GM23338 (cell line): Measurements from ENCODE around the gene CRB2.

Source experiments
- ZNF114 ChIP-seq: fragments of 250-450 bp; sonication (Bioruptor Pico); IDR thresholded peaks from 2 replicates; pipeline ENCODE4 v1.5.0; 2020; ENCODE audit warnings: mild to moderate bottlenecking, moderate library complexity
- TF ChIP-seq, protein P1 (sequence below), 2 experiments: fragments of 200-600 bp in 1 of 2; sonication (generic) in 1 of 2; conservative IDR thresholded peaks; 2 replicates each; pipeline versions ENCODE4 v1.5.1 to v1.6.1; 2016 to 2017; ENCODE audit warnings: antibody characterized with exemption in 2 of 2, low read depth in 2 of 2, mild to moderate bottlenecking in 2 of 2, moderate library complexity in 1 of 2

DNA sequence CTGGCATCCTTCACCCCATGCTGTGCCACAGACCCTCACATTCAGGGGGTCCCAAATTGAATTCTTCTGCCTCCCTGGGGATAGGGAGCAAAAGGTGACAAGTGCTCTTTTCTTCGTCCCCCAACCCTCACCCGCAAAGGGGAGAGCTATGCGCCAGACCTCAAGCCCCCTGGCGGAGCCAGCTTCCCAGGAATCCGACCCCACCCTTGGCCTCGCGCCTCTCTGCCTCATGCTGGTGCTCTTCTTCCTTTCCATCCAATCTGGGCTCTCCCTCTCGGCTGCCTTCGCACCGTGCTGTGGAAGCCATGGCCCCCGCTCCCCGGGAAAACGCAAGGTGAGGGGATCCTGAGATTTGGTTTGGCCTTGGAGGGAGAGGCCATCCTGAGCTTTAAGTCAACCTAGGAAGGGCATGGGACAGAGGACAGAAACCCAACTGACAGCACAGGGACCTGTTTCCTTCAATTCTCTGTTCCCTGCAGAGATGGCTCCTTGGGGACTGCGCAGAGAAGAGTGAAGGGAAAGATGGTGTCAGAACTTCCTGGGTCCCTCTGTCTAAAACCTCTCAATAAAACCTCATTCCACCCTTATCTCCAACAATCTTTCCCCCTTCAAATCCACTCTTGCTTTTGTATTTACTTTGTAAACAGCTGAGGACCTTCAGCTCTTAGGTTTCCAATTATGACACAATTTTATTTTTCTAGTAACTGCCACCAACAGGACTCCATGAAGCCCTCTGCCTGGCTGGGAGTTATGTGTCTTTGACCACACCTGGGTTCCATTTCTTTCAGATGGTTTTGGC is 36.3 kb upstream of the CRB2 start:
- TF ChIP-seq, protein P1, sequence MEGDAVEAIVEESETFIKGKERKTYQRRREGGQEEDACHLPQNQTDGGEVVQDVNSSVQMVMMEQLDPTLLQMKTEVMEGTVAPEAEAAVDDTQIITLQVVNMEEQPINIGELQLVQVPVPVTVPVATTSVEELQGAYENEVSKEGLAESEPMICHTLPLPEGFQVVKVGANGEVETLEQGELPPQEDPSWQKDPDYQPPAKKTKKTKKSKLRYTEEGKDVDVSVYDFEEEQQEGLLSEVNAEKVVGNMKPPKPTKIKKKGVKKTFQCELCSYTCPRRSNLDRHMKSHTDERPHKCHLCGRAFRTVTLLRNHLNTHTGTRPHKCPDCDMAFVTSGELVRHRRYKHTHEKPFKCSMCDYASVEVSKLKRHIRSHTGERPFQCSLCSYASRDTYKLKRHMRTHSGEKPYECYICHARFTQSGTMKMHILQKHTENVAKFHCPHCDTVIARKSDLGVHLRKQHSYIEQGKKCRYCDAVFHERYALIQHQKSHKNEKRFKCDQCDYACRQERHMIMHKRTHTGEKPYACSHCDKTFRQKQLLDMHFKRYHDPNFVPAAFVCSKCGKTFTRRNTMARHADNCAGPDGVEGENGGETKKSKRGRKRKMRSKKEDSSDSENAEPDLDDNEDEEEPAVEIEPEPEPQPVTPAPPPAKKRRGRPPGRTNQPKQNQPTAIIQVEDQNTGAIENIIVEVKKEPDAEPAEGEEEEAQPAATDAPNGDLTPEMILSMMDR (conservative IDR thresholded peaks at IDR 0.05; ENCODE audit: low read depth in 2 of 2), result no peak
- no peak for TF ChIP-seq ZNF114 (CRISPR knock-in tag)
